Sigmoid colon (tissue), 7 donors: Measurements from ENCODE around the gene BAZ1B. TPM values are rescaled to one million over a fixed set of nuclear protein-coding genes. Genes with fewer than 3 reads are reported as not detected.
"Not testable (repeated sequence)": the region's sequence is repeated elsewhere in the genome, so short reads cannot be mapped to it uniquely, and the experiment has no call there.

ENCODE experiments used
- DNase-seq: peaks from one replicate; pipeline ENCODE4 v3.0.0-alpha.2; 2019
- H3K27ac ChIP-seq, 4 donors: fragments of 200-600 bp; sonication (generic); one replicate each; pipeline ENCODE4 v1.5.1; 2016 to 2019; ENCODE audit warnings: mild to moderate bottlenecking in 1 of 4
- H3K27me3 ChIP-seq, 3 donors: fragments of 200-600 bp; sonication (generic); one replicate each; pipeline ENCODE4 v1.5.1; 2019; ENCODE audit warnings: mild to moderate bottlenecking in 1 of 3
- H3K36me3 ChIP-seq, 4 donors: fragments of 200-600 bp; sonication (generic); one replicate each; pipeline ENCODE4 v1.5.1; 2016 to 2019
- H3K4me1 ChIP-seq, 4 donors: fragments of 200-600 bp; sonication (generic); one replicate each; pipeline ENCODE4 v1.5.1; 2017 to 2019
- H3K4me3 ChIP-seq, 4 donors: fragments of 200-600 bp; sonication (generic); one replicate each; pipeline ENCODE4 v1.5.1; 2017 to 2019; ENCODE audit warnings: mild to moderate bottlenecking in 2 of 4, moderate library complexity in 1 of 4
- H3K9me3 ChIP-seq, 4 donors: fragments of 200-600 bp in 3 of 4; sonication (generic) in 3 of 4; one replicate each; pipeline versions ENCODE4 v1.5.1 to v1.6.1; 2013 to 2019
- CTCF ChIP-seq, 4 experiments: fragments of 450-650 bp in 3 of 4; fragments of 200-600 bp in 1 of 4; IDR thresholded peaks; one replicate each; pipeline ENCODE4 v1.5.1; 2016 to 2019; ENCODE audit warnings: antibody characterized with exemption in 4 of 4, mild to moderate bottlenecking in 3 of 4, moderate library complexity in 2 of 4
- EP300 ChIP-seq, 4 donors: sonication (generic); formaldehyde crosslinking; IDR thresholded peaks; one replicate each; pipeline ENCODE4 v1.6.1; 2017; ENCODE audit warnings: antibody characterized with exemption in 4 of 4
- POLR2A ChIP-seq, 2 donors: fragments of 450-650 bp; IDR thresholded peaks; one replicate each; pipeline ENCODE4 v1.6.1; 2016; ENCODE audit warnings: antibody characterized with exemption in 2 of 2, mild to moderate bottlenecking in 2 of 2, moderate library complexity in 2 of 2
- POLR2AphosphoS5 ChIP-seq, 4 donors: sonication (generic); formaldehyde crosslinking; IDR thresholded peaks; one replicate each; pipeline ENCODE4 v1.6.1; 2017; ENCODE audit warnings: antibody characterized with exemption in 4 of 4
- WGBS, 2 donors: extraction: QIAGEN DNeasy Blood & Tissue Kit; methylation state at CpG; one replicate each; pipeline ENCODE4 v1.1.7; 2013; 5-methylcytosine and 5-hydroxymethylcytosine counted together
- intact Hi-C: fragments of 100-400 bp; cut with DNase I; formaldehyde crosslinking; loops from one replicate; pipeline ENCODE4 v1.15.1; 2023
- polyA plus RNA-seq, 3 donors: library from polyadenylated mRNA; stranded (reverse); fragments of 200-250 nt; gene quantifications; one replicate each; pipeline ENCODE4 v1.2.3, GENCODE V29; 2013
- total RNA-seq, 4 donors: library from RNA; depleted of rRNA; stranded (reverse); fragments of >200 nt; gene quantifications; one replicate each; pipeline ENCODE4 v1.1.0, GENCODE V29; 2016
- donor health status: healthy with polysubstance abuse.
- donor health status: Bipolar disorder and iron deficiency.
- donor health status: healthy.

BAZ1B gene
- total and polyA plus RNA-seq, 7 donors = 13.8 to 67.3 (median 47.2) TPM

GRCh38 chr7:73555411-73555982, 33.4 kb upstream of the BAZ1B start:
- 19 to 63% methylated on average over 6 of the region's 6 CpGs for WGBS, 2 donors
- intact Hi-C loops = no loop called here
- DNase-seq = no peak
- TF ChIP-seq POLR2A (IDR thresholded peaks at IDR 0.05) = no peak
- peaks cover 0 to 37% (median 24%) of the 10 kb centered on the region in 4 donors for H3K4me1 ChIP-seq
- peak overlapping the region in 3 of 4 donors; percentile 83 to 95 (median 87) for H3K4me3 ChIP-seq
- H3K36me3 ChIP-seq = peaks cover 9 to 35% (median 16%) of the 10 kb centered on the region in 4 donors
- peak overlapping the region; percentile 97 to 100 (median 100) for H3K27ac ChIP-seq
- H3K9me3 ChIP-seq = no peaks in the 10 kb centered on the region
- H3K27me3 ChIP-seq = no peaks in the 10 kb centered on the region

- Histone ChIP-seq H3K36me3 (peaks cover 9 to 70% (median 16%) of the 10 kb centered on the region in 4 donors), H3K4me1 (peaks cover 0 to 17% (median 8%) of the 10 kb centered on the region in 4 donors)
- DNase-seq, H3K4me3 ChIP-seq, intact Hi-C loops, H3K9me3 ChIP-seq, H3K27ac ChIP-seq, H3K27me3 ChIP-seq: not testable (repeated sequence)
- 86 to 88% methylated on average over 5 of the region's 5 CpGs for WGBS, 2 donors
These were observed 28.0 kb upstream of the BAZ1B start for GRCh38 chr7:73550093-73550492.

GRCh38 chr7:73549176-73549575, 27.1 kb upstream of the BAZ1B start:
- Histone ChIP-seq H3K27me3 (no peaks in the 10 kb centered on the region), H3K27ac (no peak overlapping the region), H3K4me1 (peaks cover 0 to 8% (median 1%) of the 10 kb centered on the region in 4 donors), H3K9me3 (no peaks in the 10 kb centered on the region), H3K4me3 (no peak overlapping the region), H3K36me3 (peaks cover 9 to 68% (median 16%) of the 10 kb centered on the region in 4 donors)
- no peak for DNase-seq
- WGBS, 2 donors = 90 to 92% methylated on average over 4 of the region's 4 CpGs
- intact Hi-C loops = no loop called here
- TF ChIP-seq CTCF (IDR thresholded peaks at IDR 0.05) (no peak), POLR2AphosphoS5 (IDR thresholded peaks at IDR 0.05) (no peak), POLR2A (IDR thresholded peaks at IDR 0.05) (no peak), EP300 (IDR thresholded peaks at IDR 0.05) (no peak)

DNA sequence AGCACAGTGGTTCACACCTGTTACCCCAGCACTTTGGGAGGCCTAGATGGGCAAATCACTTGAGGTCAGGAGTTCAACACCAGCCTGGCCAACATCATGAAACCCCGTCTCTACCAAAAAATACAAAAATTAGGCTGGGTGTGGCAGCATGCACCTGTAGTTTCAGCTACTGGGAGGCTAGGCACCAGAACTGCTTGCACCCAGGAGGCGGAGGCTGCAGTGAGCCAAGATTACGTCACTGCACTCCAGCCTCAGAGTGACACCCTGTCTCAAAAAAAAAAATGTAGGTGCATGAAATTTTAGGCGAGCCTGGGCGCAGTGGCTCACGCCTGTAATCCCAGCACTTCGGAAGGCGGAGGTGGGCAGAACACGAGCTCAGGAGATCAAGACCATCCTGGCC, 25.7 kb upstream of the BAZ1B start:
- Histone ChIP-seq H3K27me3 (no peaks in the 10 kb centered on the region), H3K4me3 (no peak overlapping the region), H3K9me3 (no peaks in the 10 kb centered on the region), H3K4me1 (peaks cover 0 to 4% (median 0%) of the 10 kb centered on the region in 4 donors), H3K27ac (no peak overlapping the region), H3K36me3 (peaks cover 9 to 67% (median 22%) of the 10 kb centered on the region in 4 donors)
- 90 to 94% methylated on average over 9 of the region's 9 CpGs for WGBS, 2 donors
- intact Hi-C loops = no loop called here
- TF ChIP-seq EP300 (IDR thresholded peaks at IDR 0.05) (no peak), CTCF (IDR thresholded peaks at IDR 0.05) (no peak), POLR2AphosphoS5 (IDR thresholded peaks at IDR 0.05) (no peak), POLR2A (IDR thresholded peaks at IDR 0.05) (no peak)
- no peak for DNase-seq

- Histone ChIP-seq H3K4me1 (peaks cover 0 to 13% (median 0%) of the 10 kb centered on the region in 4 donors), H3K27ac (no peak overlapping the region), H3K27me3 (no peaks in the 10 kb centered on the region), H3K4me3 (no peak overlapping the region), H3K9me3 (no peaks in the 10 kb centered on the region), H3K36me3 (peaks cover 13 to 72% (median 28%) of the 10 kb centered on the region in 4 donors)
- TF ChIP-seq EP300 (IDR thresholded peaks at IDR 0.05) (no peak), POLR2A (IDR thresholded peaks at IDR 0.05) (no peak), CTCF (IDR thresholded peaks at IDR 0.05) (no peak), POLR2AphosphoS5 (IDR thresholded peaks at IDR 0.05) (no peak)
- intact Hi-C loops = no loop called here
- DNase-seq = no peak
- WGBS, 2 donors = 99% methylated on average over 2 of the region's 2 CpGs
These were observed 22.6 kb upstream of the BAZ1B start for GRCh38 chr7:73544678-73545077.

GRCh38 chr7:73541722-73542121, 19.6 kb upstream of the BAZ1B start:
- peaks cover 0 to 13% (median 0%) of the 10 kb centered on the region in 4 donors for H3K4me1 ChIP-seq
- TF ChIP-seq CTCF (IDR thresholded peaks at IDR 0.05) (no peak), POLR2AphosphoS5 (IDR thresholded peaks at IDR 0.05) (no peak), POLR2A (IDR thresholded peaks at IDR 0.05) (no peak), EP300 (IDR thresholded peaks at IDR 0.05) (no peak)
- H3K27ac ChIP-seq = no peak overlapping the region
- 96 to 97% methylated on average over 10 of the region's 10 CpGs for WGBS, 2 donors
- no peak for DNase-seq
- no peaks in the 10 kb centered on the region for H3K9me3 ChIP-seq
- no peak overlapping the region for H3K4me3 ChIP-seq
- intact Hi-C loops = no loop called here
- peaks cover 38 to 73% (median 57%) of the 10 kb centered on the region in 4 donors for H3K36me3 ChIP-seq
- no peaks in the 10 kb centered on the region for H3K27me3 ChIP-seq
